Tibial artery (tissue), 4 donors: ENCODE data around the gene BTG4.

ENCODE experiments used
- DNase-seq, 2 donors: peaks; one replicate each; pipeline ENCODE4 v3.0.0-alpha.2; 2019
- H3K27ac ChIP-seq, 2 donors: fragments of 200-600 bp; sonication (generic) in 1 of 2; 1 replicate in 1 of 2; 2 replicates in 1 of 2; pipeline ENCODE4 v1.5.1; 2018 to 2019; ENCODE audit warnings: mild to moderate bottlenecking in 1 of 2
- H3K27me3 ChIP-seq, 2 donors: fragments of 200-600 bp; sonication (generic) in 1 of 2; one replicate each; pipeline versions ENCODE4 v1.5.1 to v1.6.0; 2016 to 2019
- H3K36me3 ChIP-seq, 3 donors: fragments of 200-600 bp; sonication (generic) in 2 of 3; one replicate each; pipeline ENCODE4 v1.5.1; 2016 to 2019; ENCODE audit warnings: mild to moderate bottlenecking in 2 of 3
- H3K4me1 ChIP-seq, 4 donors: fragments of 200-600 bp; sonication (generic) in 2 of 4; 1 replicate in 3 of 4; 2 replicates in 1 of 4; pipeline ENCODE4 v1.5.1; 2016 to 2019
- H3K4me3 ChIP-seq, 2 donors: fragments of 200-600 bp; sonication (generic) in 1 of 2; 1 replicate in 1 of 2; 2 replicates in 1 of 2; pipeline ENCODE4 v1.5.1; 2018 to 2019; ENCODE audit warnings: mild to moderate bottlenecking in 2 of 2
- H3K9me3 ChIP-seq, 3 donors: fragments of 200-600 bp; sonication (generic) in 1 of 3; one replicate each; pipeline ENCODE4 v1.5.1; 2016 to 2019
- CTCF ChIP-seq, 2 experiments: fragments of 200-600 bp in 1 of 2; fragments of 450-650 bp in 1 of 2; IDR thresholded peaks; one replicate each; pipeline ENCODE4 v1.5.1; 2017 to 2019; ENCODE audit warnings: antibody characterized with exemption in 2 of 2, mild to moderate bottlenecking in 1 of 2, moderate library complexity in 1 of 2
- intact Hi-C: fragments of 100-400 bp; cut with DNase I; formaldehyde crosslinking; loops from one replicate; pipeline ENCODE4 v1.15.0; 2023; ENCODE audit warnings: low total_unique reads

Gene BTG4

GRCh38 chr11:111490496-111490895 lies 21.7 kb downstream of the BTG4 start:
- intact Hi-C loops = no loop called here

GRCh38 chr11:111483431-111483830 lies 28.8 kb downstream of the BTG4 start:
- TF ChIP-seq CTCF (IDR thresholded peaks at IDR 0.05) = no peak
- DNase-seq = no peak
- Histone ChIP-seq H3K27ac (no peak overlapping the region), H3K4me3 (no peak overlapping the region), H3K9me3 (peaks cover 0 to 46% (median 15%) of the 10 kb centered on the region in 3 donors), H3K27me3 (no peaks in the 10 kb centered on the region), H3K36me3 (no peaks in the 10 kb centered on the region), H3K4me1 (no peaks in the 10 kb centered on the region)
- intact Hi-C loops = no loop called here

More at GRCh38 chr11:111490496-111490895, 21.7 kb downstream of the BTG4 start:
- Histone ChIP-seq H3K4me1 (no peaks in the 10 kb centered on the region), H3K36me3 (no peaks in the 10 kb centered on the region), H3K27me3 (no peaks in the 10 kb centered on the region), H3K4me3 (no peak overlapping the region), H3K27ac (no peak overlapping the region), H3K9me3 (peaks cover 0 to 15% (median 5%) of the 10 kb centered on the region in 3 donors)
- TF ChIP-seq CTCF (IDR thresholded peaks at IDR 0.05) = no peak
- no peak for DNase-seq

- Histone ChIP-seq H3K36me3 (no peaks in the 10 kb centered on the region), H3K9me3 (peaks cover 0 to 27% (median 10%) of the 10 kb centered on the region in 3 donors), H3K4me1 (no peaks in the 10 kb centered on the region), H3K4me3 (no peak overlapping the region), H3K27ac (no peak overlapping the region), H3K27me3 (peaks cover 0 to 7% of the 10 kb centered on the region in 2 donors)
- TF ChIP-seq CTCF (IDR thresholded peaks at IDR 0.05) = no peak
- DNase-seq = no peak
- intact Hi-C loops = no loop called here
Observed at GRCh38 chr11:111479666-111480065, 32.5 kb downstream of the BTG4 start.

- peaks cover 0 to 7% of the 10 kb centered on the region in 2 donors for H3K27me3 ChIP-seq
- H3K4me3 ChIP-seq = no peak overlapping the region
- H3K4me1 ChIP-seq = no peaks in the 10 kb centered on the region
- no peak for TF ChIP-seq CTCF (IDR thresholded peaks at IDR 0.05)
- intact Hi-C loops = no loop called here
- no peak overlapping the region for H3K27ac ChIP-seq
- H3K36me3 ChIP-seq = no peaks in the 10 kb centered on the region
- no peak for DNase-seq
- H3K9me3 ChIP-seq = peaks cover 0 to 12% (median 2%) of the 10 kb centered on the region in 3 donors
Observed at GRCh38 chr11:111477898-111478297, 34.3 kb downstream of the BTG4 start.

GRCh38 chr11:111476956-111477355 lies 35.2 kb downstream of the BTG4 start:
- Histone ChIP-seq H3K4me3 (no peak overlapping the region), H3K27me3 (peaks cover 0 to 7% of the 10 kb centered on the region in 2 donors), H3K27ac (no peak overlapping the region), H3K4me1 (no peaks in the 10 kb centered on the region), H3K36me3 (no peaks in the 10 kb centered on the region), H3K9me3 (peaks cover 0 to 4% (median 0%) of the 10 kb centered on the region in 3 donors)
- DNase-seq = no peak
- no peak for TF ChIP-seq CTCF (IDR thresholded peaks at IDR 0.05)
- intact Hi-C loops = no loop called here

- no peaks in the 10 kb centered on the region for H3K9me3 ChIP-seq
- intact Hi-C loops = no loop called here
- H3K27ac ChIP-seq = no peak overlapping the region
- TF ChIP-seq CTCF (IDR thresholded peaks at IDR 0.05) = no peak
- no peak overlapping the region for H3K4me3 ChIP-seq
- H3K27me3 ChIP-seq = peaks cover 0 to 7% of the 10 kb centered on the region in 2 donors
- no peak for DNase-seq
- no peaks in the 10 kb centered on the region for H3K36me3 ChIP-seq
- H3K4me1 ChIP-seq = no peaks in the 10 kb centered on the region
Observed at GRCh38 chr11:111476366-111476765, 35.8 kb downstream of the BTG4 start.
